ENCODE data around the gene CACNA2D4.

DNA sequence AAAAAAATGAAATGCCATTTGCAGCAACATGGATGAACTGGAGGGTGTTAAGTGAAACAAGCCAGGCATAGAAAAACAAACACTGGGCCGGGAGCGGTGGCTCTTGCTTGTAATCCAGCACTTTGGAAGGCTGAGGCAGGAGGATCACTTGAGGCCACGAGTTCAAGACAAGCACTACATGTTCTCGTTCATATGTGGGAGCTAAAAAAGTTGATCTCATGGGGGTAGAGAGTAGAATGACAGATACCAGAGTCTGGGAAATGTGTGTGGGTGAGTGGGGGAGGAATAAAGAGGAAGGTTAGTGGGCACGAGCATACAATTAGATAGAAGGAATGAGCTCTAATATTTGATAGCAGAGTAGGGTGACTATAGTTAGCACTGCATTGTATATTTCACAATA lies 21.5 kb downstream of the CACNA2D4 start:
- no peak for TF ChIP-seq SPI1 (IDR thresholded peaks at IDR 0.05; ENCODE audit: borderline replicate concordance, low read depth)
- TF ChIP-seq, protein P1, sequence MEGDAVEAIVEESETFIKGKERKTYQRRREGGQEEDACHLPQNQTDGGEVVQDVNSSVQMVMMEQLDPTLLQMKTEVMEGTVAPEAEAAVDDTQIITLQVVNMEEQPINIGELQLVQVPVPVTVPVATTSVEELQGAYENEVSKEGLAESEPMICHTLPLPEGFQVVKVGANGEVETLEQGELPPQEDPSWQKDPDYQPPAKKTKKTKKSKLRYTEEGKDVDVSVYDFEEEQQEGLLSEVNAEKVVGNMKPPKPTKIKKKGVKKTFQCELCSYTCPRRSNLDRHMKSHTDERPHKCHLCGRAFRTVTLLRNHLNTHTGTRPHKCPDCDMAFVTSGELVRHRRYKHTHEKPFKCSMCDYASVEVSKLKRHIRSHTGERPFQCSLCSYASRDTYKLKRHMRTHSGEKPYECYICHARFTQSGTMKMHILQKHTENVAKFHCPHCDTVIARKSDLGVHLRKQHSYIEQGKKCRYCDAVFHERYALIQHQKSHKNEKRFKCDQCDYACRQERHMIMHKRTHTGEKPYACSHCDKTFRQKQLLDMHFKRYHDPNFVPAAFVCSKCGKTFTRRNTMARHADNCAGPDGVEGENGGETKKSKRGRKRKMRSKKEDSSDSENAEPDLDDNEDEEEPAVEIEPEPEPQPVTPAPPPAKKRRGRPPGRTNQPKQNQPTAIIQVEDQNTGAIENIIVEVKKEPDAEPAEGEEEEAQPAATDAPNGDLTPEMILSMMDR (IDR thresholded peaks at IDR 0.05; ENCODE audit: insufficient read depth, low read length) = no peak
- TF ChIP-seq, protein P2, sequence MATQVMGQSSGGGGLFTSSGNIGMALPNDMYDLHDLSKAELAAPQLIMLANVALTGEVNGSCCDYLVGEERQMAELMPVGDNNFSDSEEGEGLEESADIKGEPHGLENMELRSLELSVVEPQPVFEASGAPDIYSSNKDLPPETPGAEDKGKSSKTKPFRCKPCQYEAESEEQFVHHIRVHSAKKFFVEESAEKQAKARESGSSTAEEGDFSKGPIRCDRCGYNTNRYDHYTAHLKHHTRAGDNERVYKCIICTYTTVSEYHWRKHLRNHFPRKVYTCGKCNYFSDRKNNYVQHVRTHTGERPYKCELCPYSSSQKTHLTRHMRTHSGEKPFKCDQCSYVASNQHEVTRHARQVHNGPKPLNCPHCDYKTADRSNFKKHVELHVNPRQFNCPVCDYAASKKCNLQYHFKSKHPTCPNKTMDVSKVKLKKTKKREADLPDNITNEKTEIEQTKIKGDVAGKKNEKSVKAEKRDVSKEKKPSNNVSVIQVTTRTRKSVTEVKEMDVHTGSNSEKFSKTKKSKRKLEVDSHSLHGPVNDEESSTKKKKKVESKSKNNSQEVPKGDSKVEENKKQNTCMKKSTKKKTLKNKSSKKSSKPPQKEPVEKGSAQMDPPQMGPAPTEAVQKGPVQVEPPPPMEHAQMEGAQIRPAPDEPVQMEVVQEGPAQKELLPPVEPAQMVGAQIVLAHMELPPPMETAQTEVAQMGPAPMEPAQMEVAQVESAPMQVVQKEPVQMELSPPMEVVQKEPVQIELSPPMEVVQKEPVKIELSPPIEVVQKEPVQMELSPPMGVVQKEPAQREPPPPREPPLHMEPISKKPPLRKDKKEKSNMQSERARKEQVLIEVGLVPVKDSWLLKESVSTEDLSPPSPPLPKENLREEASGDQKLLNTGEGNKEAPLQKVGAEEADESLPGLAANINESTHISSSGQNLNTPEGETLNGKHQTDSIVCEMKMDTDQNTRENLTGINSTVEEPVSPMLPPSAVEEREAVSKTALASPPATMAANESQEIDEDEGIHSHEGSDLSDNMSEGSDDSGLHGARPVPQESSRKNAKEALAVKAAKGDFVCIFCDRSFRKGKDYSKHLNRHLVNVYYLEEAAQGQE (IDR thresholded peaks at IDR 0.05; ENCODE audit: insufficient replicate concordance, low read depth) = no peak
- no peak for TF ChIP-seq POLR2AphosphoS5 (IDR thresholded peaks at IDR 0.05; ENCODE audit: low read depth)
